Liver (tissue), 9 donors: ENCODE results near the gene BANP. TPM values are rescaled to one million over a fixed set of nuclear protein-coding genes. Genes with fewer than 3 reads are reported as not detected.
A peak's percentile ranks its signal among the peaks of the same experiment; 100 is the strongest.

ENCODE experiments used
- DNase-seq: peaks from one replicate; pipeline ENCODE4 v3.0.0-alpha.2; 2017; ENCODE audit warnings: low spot score
- H3K27ac ChIP-seq, 2 donors: one replicate each; pipeline ENCODE4 v1.7.0; 2013; ENCODE audit warnings: inconsistent platforms in 2 of 2, low read length in 2 of 2, control low read depth in 1 of 2, low read depth in 1 of 2, mild to moderate bottlenecking in 1 of 2
- H3K27me3 ChIP-seq, 4 donors: one replicate each; pipeline versions ENCODE4 v1.6.1 to v1.7.0; 2013; ENCODE audit warnings: low read length in 3 of 4, inconsistent platforms in 1 of 4, mild to moderate bottlenecking in 1 of 4, moderate library complexity in 1 of 4; ENCODE audit not compliant: control insufficient read depth in 4 of 4, insufficient read depth in 4 of 4
- H3K36me3 ChIP-seq, 4 donors: one replicate each; pipeline versions ENCODE4 v1.6.1 to v1.7.0; 2013; ENCODE audit warnings: low read length in 3 of 4, mild to moderate bottlenecking in 3 of 4, low read depth in 1 of 4, moderate library complexity in 1 of 4; ENCODE audit not compliant: control insufficient read depth in 4 of 4, insufficient read depth in 3 of 4
- H3K4me1 ChIP-seq, 4 donors: one replicate each; pipeline versions ENCODE4 v1.6.1 to v1.7.0; 2013; ENCODE audit warnings: low read length in 3 of 4, mild to moderate bottlenecking in 3 of 4, moderate library complexity in 1 of 4; ENCODE audit not compliant: control insufficient read depth in 4 of 4, insufficient read depth in 4 of 4
- H3K4me3 ChIP-seq, 3 donors: one replicate each; pipeline versions ENCODE4 v1.6.1 to v1.7.0; 2013; ENCODE audit warnings: low read length in 3 of 3, control low read depth in 1 of 3, low read depth in 1 of 3, mild to moderate bottlenecking in 1 of 3
- H3K9ac ChIP-seq, 2 donors: one replicate each; pipeline ENCODE4 v1.7.0; 2013; ENCODE audit warnings: low read length in 2 of 2, mild to moderate bottlenecking in 2 of 2, moderate library complexity in 2 of 2, control low read depth in 1 of 2, low read depth in 1 of 2
- H3K9me3 ChIP-seq, 4 donors: one replicate each; pipeline versions ENCODE4 v1.6.1 to v1.7.0; 2013; ENCODE audit warnings: low read length in 3 of 4; ENCODE audit not compliant: control insufficient read depth in 4 of 4
- ATF3 ChIP-seq: IDR thresholded peaks from 2 replicates; pipeline ENCODE4 v1.6.1; 2016; ENCODE audit warnings: antibody characterized with exemption
- FOXA2 ChIP-seq: IDR thresholded peaks from 2 replicates; pipeline ENCODE4 v1.6.1; 2016; ENCODE audit warnings: antibody characterized with exemption
- GABPA ChIP-seq, 2 donors: IDR thresholded peaks in 1 of 2; conservative IDR thresholded peaks in 1 of 2; 2 replicates each; pipeline ENCODE4 v1.6.1; 2016; ENCODE audit warnings: antibody characterized with exemption in 2 of 2, mild to moderate bottlenecking in 1 of 2, moderate library complexity in 1 of 2
- HNF4A ChIP-seq, 2 donors: conservative IDR thresholded peaks; 2 replicates each; pipeline ENCODE4 v1.6.1; 2016; ENCODE audit warnings: antibody characterized with exemption in 2 of 2, mild to moderate bottlenecking in 2 of 2
- HNF4G ChIP-seq: IDR thresholded peaks from 2 replicates; pipeline ENCODE4 v1.6.1; 2016; ENCODE audit warnings: antibody characterized with exemption
- JUND ChIP-seq, 2 donors: IDR thresholded peaks; 2 replicates each; pipeline ENCODE4 v1.6.1; 2016; ENCODE audit warnings: antibody characterized with exemption in 2 of 2
- MAX ChIP-seq: IDR thresholded peaks from 2 replicates; pipeline ENCODE4 v1.6.1; 2016; ENCODE audit warnings: antibody characterized with exemption
- RAD21 ChIP-seq, 2 donors: IDR thresholded peaks; 2 replicates each; pipeline ENCODE4 v1.6.1; 2016; ENCODE audit warnings: antibody characterized with exemption in 2 of 2, mild to moderate bottlenecking in 2 of 2
- REST ChIP-seq: IDR thresholded peaks from 2 replicates; pipeline ENCODE4 v1.6.1; 2016; ENCODE audit warnings: antibody characterized with exemption, mild to moderate bottlenecking
- RXRA ChIP-seq, 2 donors: IDR thresholded peaks; 2 replicates each; pipeline ENCODE4 v1.6.1; 2017 to 2018; ENCODE audit warnings: antibody characterized with exemption in 2 of 2, mild to moderate bottlenecking in 1 of 2
- TAF1 ChIP-seq: conservative IDR thresholded peaks from 2 replicates; pipeline ENCODE4 v1.6.1; 2016; ENCODE audit warnings: antibody characterized with exemption, mild to moderate bottlenecking
- YY1 ChIP-seq: IDR thresholded peaks from 2 replicates; pipeline ENCODE4 v1.6.1; 2016; ENCODE audit warnings: antibody characterized with exemption, mild to moderate bottlenecking
- ZBTB33 ChIP-seq: IDR thresholded peaks from 2 replicates; pipeline ENCODE4 v1.6.1; 2016; ENCODE audit warnings: antibody characterized with exemption
- WGBS: extraction: QIAGEN DNeasy Blood & Tissue Kit; methylation state at CpG from one replicate; pipeline ENCODE4 v1.1.7; 2013; 5-methylcytosine and 5-hydroxymethylcytosine counted together
- polyA plus RNA-seq, 2 donors: library from polyadenylated mRNA; stranded (reverse) in 1 of 2; unstranded in 1 of 2; fragments of 200-250 nt in 1 of 2; fragments of >200 nt in 1 of 2; fragmentation: Nextera tagmentation in 1 of 2; extraction: Ambion mirVana in 1 of 2; gene quantifications; one replicate each; pipeline versions ENCODE4 v1.2.1 to v1.2.3, GENCODE V29; 2013 to 2015
- total RNA-seq, 2 donors: library from RNA; depleted of rRNA; stranded (reverse); fragments of >200 nt; gene quantifications; one replicate each; pipeline ENCODE4 v1.2.3, GENCODE V29; 2014
- TF ChIP-seq, protein P1 (sequence below): fragments of 150-350 bp; IDR thresholded peaks from 2 replicates; pipeline ENCODE4 v1.5.1; 2017; ENCODE audit warnings: improper control_type of control experiment, low read depth, low read length; ENCODE audit not compliant: missing input control
- donor health status: healthy.
- donor health status: healthy.
- donor health status: healthy.
- donor health status: healthy.
- donor health status: healthy.

BANP gene
- total and polyA plus RNA-seq, 4 donors, result 4.9 to 20.7 (median 13.7) TPM

DNA sequence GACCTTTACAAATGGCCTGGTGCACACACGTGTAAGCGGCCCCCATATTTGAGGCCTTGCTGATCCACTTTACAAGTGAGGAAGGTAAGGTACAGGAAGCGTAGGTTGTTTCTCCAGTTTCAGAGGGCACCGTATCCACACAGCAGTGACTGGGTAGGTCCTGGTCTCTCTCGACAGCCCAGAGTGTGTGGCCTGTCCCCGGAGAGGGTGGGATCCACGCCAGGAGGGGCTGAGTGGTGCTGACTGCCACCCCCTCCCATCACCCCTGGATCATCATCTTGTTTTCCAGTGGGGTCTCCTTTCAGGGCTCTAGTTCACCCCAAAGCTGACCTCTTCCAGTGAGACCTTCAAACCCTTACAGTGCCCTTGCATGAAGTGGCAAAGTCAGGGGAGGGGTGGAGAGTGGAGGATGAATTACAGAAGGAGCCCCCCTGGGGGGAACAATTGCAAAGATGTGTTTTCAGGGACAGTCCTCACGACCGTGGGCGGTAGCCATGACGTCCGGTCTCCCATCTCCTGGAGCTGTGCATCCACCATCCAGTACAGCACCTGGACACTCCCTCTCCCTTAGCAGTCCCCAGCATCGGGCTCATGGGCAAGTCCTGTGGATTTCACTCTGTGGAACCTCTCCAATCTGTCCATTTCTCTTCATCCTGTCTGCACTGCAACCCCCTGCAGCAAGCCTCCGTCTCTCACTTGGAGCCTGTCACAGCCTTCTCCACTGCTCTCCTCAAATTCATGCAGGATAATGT, 4.5 kb upstream of the BANP start (continued):
- no peak for TF ChIP-seq HNF4G
- no peak for TF ChIP-seq YY1
- TF ChIP-seq ATF3, result no peak
- TF ChIP-seq JUND (IDR thresholded peaks at IDR 0.05), result no peak

- no peak for TF ChIP-seq MAX
- TF ChIP-seq JUND (IDR thresholded peaks at IDR 0.05), result no peak
- no peak for TF ChIP-seq YY1
- no peak for TF ChIP-seq ATF3
- TF ChIP-seq RAD21 (IDR thresholded peaks at IDR 0.05), result no peak
- no peak for TF ChIP-seq REST
- TF ChIP-seq HNF4G, result no peak
- no peak for TF ChIP-seq HNF4A (conservative IDR thresholded peaks at IDR 0.05)
- TF ChIP-seq TAF1, result no peak
- TF ChIP-seq ZBTB33, result no peak
- no peak for TF ChIP-seq FOXA2
- Histone ChIP-seq H3K27ac (peak overlapping the region; percentile 55 to 97), H3K4me3 (no peak overlapping the region), H3K9me3 (no peaks in the 10 kb centered on the region), H3K9ac (no peak overlapping the region), H3K36me3 (no peaks in the 10 kb centered on the region), H3K4me1 (peaks cover 0 to 23% (median 15%) of the 10 kb centered on the region in 4 donors), H3K27me3 (no peaks in the 10 kb centered on the region)
- 91% methylated on average over 22 of the region's 22 CpGs for WGBS
- no peak for DNase-seq
Observed at GRCh38 chr16:87947356-87948118, 3.7 kb upstream of the BANP start.

DNA sequence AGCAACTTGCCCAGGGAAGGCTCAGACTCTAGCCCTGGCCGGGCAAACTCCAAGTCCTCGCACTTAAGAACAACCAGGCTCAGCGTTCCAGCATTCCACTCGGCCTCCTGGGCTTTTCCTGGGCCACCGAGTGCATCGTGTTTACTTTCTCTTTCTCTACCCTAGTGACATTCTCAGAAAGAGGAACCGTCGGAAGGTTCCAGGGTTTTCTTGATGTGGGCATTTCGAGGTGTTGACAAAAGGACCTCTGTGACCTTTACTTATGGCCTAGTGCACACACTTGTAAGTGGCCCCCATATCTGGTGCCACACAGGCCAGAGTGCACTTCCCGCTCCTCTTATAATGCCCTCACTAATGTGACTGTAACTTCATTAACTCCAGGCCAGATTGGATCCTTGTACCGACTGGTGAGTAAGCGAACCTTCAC, 3.1 kb upstream of the BANP start:
- Histone ChIP-seq H3K9ac (peak overlapping the region in 1 of 2 donors; percentile 35), H3K27ac (peak overlapping the region; percentile 97 to 99), H3K9me3 (no peaks in the 10 kb centered on the region), H3K36me3 (no peaks in the 10 kb centered on the region), H3K4me3 (no peak overlapping the region), H3K4me1 (peaks cover 0 to 23% (median 18%) of the 10 kb centered on the region in 4 donors), H3K27me3 (no peaks in the 10 kb centered on the region)
- DNase-seq, result no peak
- WGBS, result 46% methylated on average over 10 of the region's 12 CpGs
- TF ChIP-seq TAF1, result no peak
- TF ChIP-seq HNF4G, result no peak
- no peak for TF ChIP-seq GABPA (IDR thresholded peaks at IDR 0.05 in 1 of 2, conservative IDR thresholded peaks at IDR 0.05 in 1 of 2)
- TF ChIP-seq, protein P1, sequence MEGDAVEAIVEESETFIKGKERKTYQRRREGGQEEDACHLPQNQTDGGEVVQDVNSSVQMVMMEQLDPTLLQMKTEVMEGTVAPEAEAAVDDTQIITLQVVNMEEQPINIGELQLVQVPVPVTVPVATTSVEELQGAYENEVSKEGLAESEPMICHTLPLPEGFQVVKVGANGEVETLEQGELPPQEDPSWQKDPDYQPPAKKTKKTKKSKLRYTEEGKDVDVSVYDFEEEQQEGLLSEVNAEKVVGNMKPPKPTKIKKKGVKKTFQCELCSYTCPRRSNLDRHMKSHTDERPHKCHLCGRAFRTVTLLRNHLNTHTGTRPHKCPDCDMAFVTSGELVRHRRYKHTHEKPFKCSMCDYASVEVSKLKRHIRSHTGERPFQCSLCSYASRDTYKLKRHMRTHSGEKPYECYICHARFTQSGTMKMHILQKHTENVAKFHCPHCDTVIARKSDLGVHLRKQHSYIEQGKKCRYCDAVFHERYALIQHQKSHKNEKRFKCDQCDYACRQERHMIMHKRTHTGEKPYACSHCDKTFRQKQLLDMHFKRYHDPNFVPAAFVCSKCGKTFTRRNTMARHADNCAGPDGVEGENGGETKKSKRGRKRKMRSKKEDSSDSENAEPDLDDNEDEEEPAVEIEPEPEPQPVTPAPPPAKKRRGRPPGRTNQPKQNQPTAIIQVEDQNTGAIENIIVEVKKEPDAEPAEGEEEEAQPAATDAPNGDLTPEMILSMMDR, result no peak
- no peak for TF ChIP-seq REST
- no peak for TF ChIP-seq RXRA (IDR thresholded peaks at IDR 0.05)
- no peak for TF ChIP-seq ATF3
